Measurements from ENCODE around the gene LRRC26. TPM values are rescaled to one million over a fixed set of nuclear protein-coding genes. Genes with fewer than 3 reads are reported as not detected.
A peak's percentile ranks its signal among the peaks of the same experiment; 100 is the strongest.

Gene LRRC26
- polyA plus RNA-seq, 3 donors, result not detected

GRCh38 chr9:137185921-137186320 is 16.1 kb upstream of the LRRC26 start:
- Histone ChIP-seq H3K4me1 (ENCODE audit: control insufficient read depth in 1 of 2, insufficient read depth in 2 of 2, low read length in 2 of 2) (peaks cover 28 to 39% of the 10 kb centered on the region in 2 donors), H3K79me2 (ENCODE audit: insufficient read depth, low read length) (peaks cover 44% of the 10 kb centered on the region), H3K4me3 (replicated peaks in 1 of 3; ENCODE audit: low read depth in 2 of 3, low read length in 3 of 3) (no peak overlapping the region), H3K27me3 (ENCODE audit: control insufficient read depth in 2 of 2, insufficient read depth in 2 of 2, low read length in 2 of 2) (no peaks in the 10 kb centered on the region), H3K9ac (ENCODE audit: insufficient read depth, low read length, poor library complexity, severe bottlenecking) (no peak overlapping the region), H3K4me2 (replicated peaks; ENCODE audit: extremely low read depth, low read length, poor library complexity, severe bottlenecking) (no peak overlapping the region), H4K20me1 (ENCODE audit: insufficient read depth, low read length) (peaks cover 21% of the 10 kb centered on the region), H3K27ac (ENCODE audit: low read depth in 1 of 2, low read length in 2 of 2) (no peak overlapping the region), H3K9me3 (replicated peaks in 1 of 2; ENCODE audit: control insufficient read depth in 1 of 2, insufficient read depth in 1 of 2, low read length in 2 of 2) (no peaks in the 10 kb centered on the region), H2AFZ (ENCODE audit: insufficient read depth, low read depth, low read length, poor library complexity, severe bottlenecking) (no peak overlapping the region), H3K36me3 (replicated peaks in 1 of 2; ENCODE audit: control insufficient read depth in 1 of 2, insufficient read depth in 2 of 2, low read length in 2 of 2) (peaks cover 66 to 67% of the 10 kb centered on the region in 2 donors)
- Mint-ChIP-seq H3K9me3 (peaks cover 0 to 2% (median 0%) of the 10 kb centered on the region in 7 donors), H3K27me3 (ENCODE audit: low read depth in 3 of 3) (no peaks in the 10 kb centered on the region), H3K4me1 (peaks cover 32% of the 10 kb centered on the region), H3K4me3 (no peak overlapping the region), H3K36me3 (peaks cover 48 to 77% of the 10 kb centered on the region in 2 donors), H3K27ac (peak overlapping the region in 1 of 7 donors; percentile 12)
- WGBS (ENCODE audit: insufficient coverage), result 98% methylated on average over 16 of the region's 19 CpGs
- no peak for DNase-seq
- TF ChIP-seq CTCF (IDR thresholded peaks at IDR 0.05), result no peak
- intact Hi-C loops (cut with micrococcal nuclease), result loop anchor here in 1 of 2 donors (5.0 kb wide), 1 partner anchor 51 kb away; no protein-coding TSS in a partner anchor

DNA sequence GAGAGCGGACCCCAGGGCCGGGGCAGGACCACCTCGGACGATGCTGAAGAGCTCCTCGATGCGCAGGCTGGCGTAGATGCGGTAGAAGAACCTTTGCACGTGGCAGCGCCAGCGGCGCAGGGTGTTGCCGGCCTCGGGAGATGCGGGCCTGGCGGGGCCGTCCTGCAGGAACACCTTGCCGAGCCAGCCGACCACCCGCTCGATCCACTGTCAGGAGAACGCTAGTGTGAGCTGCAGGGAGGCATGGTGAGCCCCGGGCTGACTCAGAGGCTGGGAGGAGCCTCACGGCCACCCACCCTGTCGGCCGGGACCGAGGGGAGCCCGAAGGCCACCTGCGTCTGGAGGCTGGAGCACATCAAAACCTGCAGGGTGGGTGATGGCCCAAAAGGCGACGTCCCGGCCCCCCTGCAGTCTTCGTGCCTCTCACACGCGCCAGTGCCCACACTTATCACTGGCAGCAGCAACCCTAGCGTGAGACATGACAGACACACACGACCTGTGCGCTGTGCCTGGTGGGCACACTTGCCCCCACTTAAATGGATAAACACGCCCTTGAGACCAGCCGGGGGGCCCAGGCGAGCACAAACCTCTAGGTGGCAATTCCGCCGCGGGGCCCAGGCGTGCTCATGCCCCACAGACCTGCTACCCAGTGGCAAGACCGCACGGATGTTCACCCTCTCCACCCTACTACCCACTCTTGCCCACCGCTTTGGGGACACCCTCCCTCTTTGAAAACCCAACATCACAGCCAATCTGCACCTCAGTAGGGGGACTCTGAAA is 15.2 kb upstream of the LRRC26 start:
- Histone ChIP-seq H3K9me3 (replicated peaks in 1 of 2; ENCODE audit: control insufficient read depth in 1 of 2, insufficient read depth in 1 of 2, low read length in 2 of 2) (no peaks in the 10 kb centered on the region), H3K4me3 (replicated peaks in 1 of 3; ENCODE audit: low read depth in 2 of 3, low read length in 3 of 3) (no peak overlapping the region), H4K20me1 (ENCODE audit: insufficient read depth, low read length) (peaks cover 12% of the 10 kb centered on the region), H3K36me3 (replicated peaks in 1 of 2; ENCODE audit: control insufficient read depth in 1 of 2, insufficient read depth in 2 of 2, low read length in 2 of 2) (peaks cover 67 to 70% of the 10 kb centered on the region in 2 donors), H3K79me2 (ENCODE audit: insufficient read depth, low read length) (peaks cover 36% of the 10 kb centered on the region), H3K9ac (ENCODE audit: insufficient read depth, low read length, poor library complexity, severe bottlenecking) (no peak overlapping the region), H3K4me2 (replicated peaks; ENCODE audit: extremely low read depth, low read length, poor library complexity, severe bottlenecking) (no peak overlapping the region), H3K4me1 (ENCODE audit: control insufficient read depth in 1 of 2, insufficient read depth in 2 of 2, low read length in 2 of 2) (peaks cover 26 to 34% of the 10 kb centered on the region in 2 donors), H3K27me3 (ENCODE audit: control insufficient read depth in 2 of 2, insufficient read depth in 2 of 2, low read length in 2 of 2) (no peaks in the 10 kb centered on the region), H3K27ac (ENCODE audit: low read depth in 1 of 2, low read length in 2 of 2) (no peak overlapping the region), H2AFZ (ENCODE audit: insufficient read depth, low read depth, low read length, poor library complexity, severe bottlenecking) (no peak overlapping the region)
- peaks cover 47 to 76% of the 10 kb centered on the region in 2 donors for H3K36me3 Mint-ChIP-seq
- no peaks in the 10 kb centered on the region for H3K9me3 Mint-ChIP-seq
- intact Hi-C loops (cut with micrococcal nuclease), result loop anchor here (5.0 kb wide), 2 partner anchors 52 to 68 kb away; no protein-coding TSS in a partner anchor
- no peak overlapping the region for H3K4me3 Mint-ChIP-seq
- H3K27me3 Mint-ChIP-seq (ENCODE audit: low read depth in 3 of 3), result peaks cover 0 to 1% (median 0%) of the 10 kb centered on the region in 3 donors
- H3K27ac Mint-ChIP-seq, result no peak overlapping the region
- peaks cover 27% of the 10 kb centered on the region for H3K4me1 Mint-ChIP-seq
- no peak for TF ChIP-seq CTCF (IDR thresholded peaks at IDR 0.05)
- DNase-seq, result no peak
- WGBS (ENCODE audit: insufficient coverage), result 97% methylated on average over 44 of the region's 48 CpGs
